Spleen (tissue), 11 donors: ENCODE measurements around the gene LRRK1. TPM values are rescaled to one million over a fixed set of nuclear protein-coding genes. Genes with fewer than 3 reads are reported as not detected.

ENCODE experiments used
- DNase-seq: peaks from one replicate; pipeline ENCODE4 v3.0.0-alpha.2; 2020
- H3K27ac ChIP-seq, 8 donors: fragments of 200-600 bp; sonication (generic) in 7 of 8; 1 replicate in 4 of 8; 2 replicates in 4 of 8; pipeline versions ENCODE4 v1.5.0 to v1.8.0; 2016 to 2021; ENCODE audit warnings: inconsistent platforms in 4 of 8, mild to moderate bottlenecking in 4 of 8, moderate library complexity in 1 of 8
- H3K27me3 ChIP-seq, 7 donors: fragments of 200-600 bp; sonication (generic) in 6 of 7; replicated peaks in 1 of 7; 1 replicate in 4 of 7; 2 replicates in 3 of 7; pipeline versions ENCODE4 v1.5.0 to v1.8.0; 2016 to 2021; ENCODE audit warnings: inconsistent platforms in 3 of 7, mild to moderate bottlenecking in 1 of 7
- H3K36me3 ChIP-seq, 6 donors: fragments of 200-600 bp; sonication (generic) in 5 of 6; 1 replicate in 4 of 6; 2 replicates in 2 of 6; pipeline versions ENCODE4 v1.5.0 to v1.8.0; 2016 to 2021; ENCODE audit warnings: inconsistent platforms in 2 of 6
- H3K4me1 ChIP-seq, 6 donors: fragments of 200-600 bp; sonication (generic) in 5 of 6; 1 replicate in 3 of 6; 2 replicates in 3 of 6; pipeline versions ENCODE4 v1.5.0 to v1.8.0; 2016 to 2021; ENCODE audit warnings: inconsistent platforms in 3 of 6
- H3K4me3 ChIP-seq, 8 donors: fragments of 200-600 bp; sonication (generic) in 7 of 8; 1 replicate in 4 of 8; 2 replicates in 4 of 8; pipeline versions ENCODE4 v1.5.0 to v1.8.0; 2016 to 2021; ENCODE audit warnings: inconsistent platforms in 4 of 8, mild to moderate bottlenecking in 4 of 8, moderate library complexity in 2 of 8
- H3K9me3 ChIP-seq, 8 donors: fragments of 200-600 bp; sonication (generic) in 7 of 8; 1 replicate in 4 of 8; 2 replicates in 4 of 8; pipeline versions ENCODE4 v1.5.0 to v1.8.0; 2016 to 2021; ENCODE audit warnings: inconsistent platforms in 4 of 8
- CTCF ChIP-seq, 11 experiments: fragments of 200-600 bp in 7 of 11; fragments of 450-650 bp in 4 of 11; sonication (generic) in 4 of 11; IDR thresholded peaks in 8 of 11; conservative IDR thresholded peaks in 3 of 11; 1 replicate in 7 of 11; 2 replicates in 4 of 11; pipeline versions ENCODE4 v1.4.0 to v1.8.0; 2016 to 2021; ENCODE audit warnings: antibody characterized with exemption in 11 of 11, inconsistent platforms in 4 of 11, mild to moderate bottlenecking in 1 of 11
- POLR2A ChIP-seq, 3 donors: fragments of 450-650 bp; IDR thresholded peaks; one replicate each; pipeline ENCODE4 v1.5.1; 2017; ENCODE audit warnings: antibody characterized with exemption in 3 of 3, mild to moderate bottlenecking in 1 of 3
- POLR2AphosphoS5 ChIP-seq, 3 donors: sonication (generic); formaldehyde crosslinking; IDR thresholded peaks; one replicate each; pipeline ENCODE4 v1.5.1; 2017; ENCODE audit warnings: antibody characterized with exemption in 3 of 3
- WGBS, 5 donors: extraction: QIAGEN DNeasy Blood & Tissue Kit in 3 of 5; methylation state at CpG; one replicate each; pipeline versions ENCODE4 v1.1.5 to v1.1.7; 2013 to 2018; 5-methylcytosine and 5-hydroxymethylcytosine counted together
- intact Hi-C: fragments of 100-400 bp; cut with DNase I; formaldehyde crosslinking; loops from one replicate; pipeline ENCODE4 v1.15.0; 2023; ENCODE audit warnings: low total_unique reads
- polyA plus RNA-seq, 3 donors: library from polyadenylated mRNA; stranded (reverse); fragments of 200-250 nt; gene quantifications; one replicate each; pipeline ENCODE4 v1.2.1, GENCODE V29; 2013
- total RNA-seq, 7 donors: library from RNA; depleted of rRNA in 3 of 7; stranded (reverse); fragments of >200 nt in 3 of 7; fragmentation: NEBNext Ultra II Directional in 4 of 7; extraction: Animal tissue kit (Norgen Biotek cat#: 25700) in 4 of 7; gene quantifications; one replicate each; pipeline versions ENCODE4 v1.1.0 to v1.2.1, GENCODE V29; 2016 to 2021
- donor health status: healthy with polysubstance abuse.
- donor health status: DM: no; HTN: no; CAD: no; lungs with moderate emphysema.
- donor health status: DM: no; HTN: no; CAD: no.
- donor health status: Bipolar disorder and iron deficiency.
- donor health status: healthy.
- donor health status: DM: no; HTN: no; CAD: no.
- donor health status: DM: yes; HTN: yes; CAD: no.

LRRK1 gene
- total and polyA plus RNA-seq, 10 donors = 12.0 to 60.2 (median 48.8) TPM

- 60 to 88% (median 73%) methylated on average over 13 of the region's 13 CpGs for WGBS, 5 donors
- intact Hi-C loops = no loop called here
- TF ChIP-seq POLR2AphosphoS5 (IDR thresholded peaks at IDR 0.05) (peak; percentile 20 to 83 (median 75)), CTCF (IDR thresholded peaks at IDR 0.05 in 8 of 11, conservative IDR thresholded peaks at IDR 0.05 in 3 of 11) (no peak), POLR2A (IDR thresholded peaks at IDR 0.05) (no peak)
Observed at GRCh38 chr15:100900136-100900794, 18.9 kb upstream of the LRRK1 start.

GRCh38 chr15:100900795-100901169 is 18.4 kb upstream of the LRRK1 start:
- TF ChIP-seq POLR2A (IDR thresholded peaks at IDR 0.05) = no peak
- no peak for TF ChIP-seq CTCF (IDR thresholded peaks at IDR 0.05 in 8 of 11, conservative IDR thresholded peaks at IDR 0.05 in 3 of 11)
- no peak for TF ChIP-seq POLR2AphosphoS5 (IDR thresholded peaks at IDR 0.05)
- 70 to 89% (median 87%) methylated on average over 8 to 9 of the region's 9 CpGs for WGBS, 5 donors
- H3K36me3 ChIP-seq = no peaks in the 10 kb centered on the region
- H3K4me3 ChIP-seq = no peak overlapping the region
- DNase-seq = no peak
- H3K9me3 ChIP-seq = no peaks in the 10 kb centered on the region
- H3K27ac ChIP-seq = peak overlapping the region; percentile 13 to 89 (median 82)
- peaks cover 0 to 44% (median 37%) of the 10 kb centered on the region in 6 donors for H3K4me1 ChIP-seq
- H3K27me3 ChIP-seq = no peaks in the 10 kb centered on the region
- intact Hi-C loops = no loop called here

More at GRCh38 chr15:100900136-100900794, 18.9 kb upstream of the LRRK1 start:
- Histone ChIP-seq H3K4me3 (no peak overlapping the region), H3K27ac (peak overlapping the region; percentile 13 to 89 (median 82)), H3K27me3 (no peaks in the 10 kb centered on the region), H3K9me3 (no peaks in the 10 kb centered on the region), H3K4me1 (peaks cover 0 to 44% (median 37%) of the 10 kb centered on the region in 6 donors), H3K36me3 (no peaks in the 10 kb centered on the region)
- no peak for DNase-seq

- H3K36me3 ChIP-seq = no peaks in the 10 kb centered on the region
- H3K4me1 ChIP-seq = peaks cover 0 to 46% (median 37%) of the 10 kb centered on the region in 6 donors
- no peaks in the 10 kb centered on the region for H3K9me3 ChIP-seq
- H3K27me3 ChIP-seq = no peaks in the 10 kb centered on the region
- WGBS, 5 donors = 34 to 64% (median 45%) methylated on average over 3 of the region's 3 CpGs
- TF ChIP-seq POLR2AphosphoS5 (IDR thresholded peaks at IDR 0.05) = no peak
- intact Hi-C loops = no loop called here
- H3K4me3 ChIP-seq = no peak overlapping the region
- H3K27ac ChIP-seq = peak overlapping the region; percentile 60 to 89 (median 84)
- DNase-seq = no peak
Observed at GRCh38 chr15:100901296-100901695, 17.9 kb upstream of the LRRK1 start.

GRCh38 chr15:100901702-100902435 is 17.3 kb upstream of the LRRK1 start:
- H3K9me3 ChIP-seq = no peaks in the 10 kb centered on the region
- WGBS, 5 donors = 71 to 82% (median 76%) methylated on average over 14 of the region's 14 CpGs
- peaks cover 0 to 47% (median 37%) of the 10 kb centered on the region in 6 donors for H3K4me1 ChIP-seq
- H3K27me3 ChIP-seq = no peaks in the 10 kb centered on the region
- peak overlapping the region in 1 of 8 donors; percentile 37 for H3K4me3 ChIP-seq
- peak overlapping the region; percentile 66 to 89 (median 84) for H3K27ac ChIP-seq
- intact Hi-C loops = no loop called here
- no peak for DNase-seq
- TF ChIP-seq CTCF (IDR thresholded peaks at IDR 0.05 in 8 of 11, conservative IDR thresholded peaks at IDR 0.05 in 3 of 11) = no peak
- peak in 1 of 3 donors; percentile 9 for TF ChIP-seq POLR2AphosphoS5 (IDR thresholded peaks at IDR 0.05)
- no peak for TF ChIP-seq POLR2A (IDR thresholded peaks at IDR 0.05)
- no peaks in the 10 kb centered on the region for H3K36me3 ChIP-seq
